C4-2B (cell line): ENCODE data around the gene MAP2.

Experiments used
- H3K27ac ChIP-seq: fragments of 450-650 bp; 2 replicates; pipeline ENCODE4 v1.5.1; 2017
- ZFX ChIP-seq: fragments of 450-650 bp; IDR thresholded peaks from 2 replicates; pipeline ENCODE4 v1.6.1; 2017
- TF ChIP-seq, protein P1 (sequence below): fragments of 450-650 bp; conservative IDR thresholded peaks from 2 replicates; pipeline ENCODE4 v1.5.1; 2017; ENCODE audit warnings: mild to moderate bottlenecking

Gene MAP2

DNA sequence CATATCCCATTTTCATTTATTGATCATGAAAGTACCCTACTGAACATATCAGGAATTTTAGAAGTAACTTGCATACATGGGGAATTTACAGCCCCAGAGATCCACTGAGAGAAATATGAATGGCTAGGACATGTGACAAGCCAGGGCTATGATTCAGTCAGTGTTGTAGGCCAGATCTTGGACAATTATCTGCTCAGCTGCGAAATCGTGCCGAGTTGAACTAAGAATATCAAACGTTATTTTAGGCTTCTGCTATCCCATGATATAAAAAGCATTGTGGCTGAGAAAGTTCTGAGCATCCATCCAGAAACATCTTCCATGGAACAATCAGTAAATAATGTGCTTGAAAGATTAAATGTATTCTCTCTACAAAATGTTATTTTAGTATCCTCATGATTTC is 262.1 kb downstream of the MAP2 start:
- TF ChIP-seq, protein P1, sequence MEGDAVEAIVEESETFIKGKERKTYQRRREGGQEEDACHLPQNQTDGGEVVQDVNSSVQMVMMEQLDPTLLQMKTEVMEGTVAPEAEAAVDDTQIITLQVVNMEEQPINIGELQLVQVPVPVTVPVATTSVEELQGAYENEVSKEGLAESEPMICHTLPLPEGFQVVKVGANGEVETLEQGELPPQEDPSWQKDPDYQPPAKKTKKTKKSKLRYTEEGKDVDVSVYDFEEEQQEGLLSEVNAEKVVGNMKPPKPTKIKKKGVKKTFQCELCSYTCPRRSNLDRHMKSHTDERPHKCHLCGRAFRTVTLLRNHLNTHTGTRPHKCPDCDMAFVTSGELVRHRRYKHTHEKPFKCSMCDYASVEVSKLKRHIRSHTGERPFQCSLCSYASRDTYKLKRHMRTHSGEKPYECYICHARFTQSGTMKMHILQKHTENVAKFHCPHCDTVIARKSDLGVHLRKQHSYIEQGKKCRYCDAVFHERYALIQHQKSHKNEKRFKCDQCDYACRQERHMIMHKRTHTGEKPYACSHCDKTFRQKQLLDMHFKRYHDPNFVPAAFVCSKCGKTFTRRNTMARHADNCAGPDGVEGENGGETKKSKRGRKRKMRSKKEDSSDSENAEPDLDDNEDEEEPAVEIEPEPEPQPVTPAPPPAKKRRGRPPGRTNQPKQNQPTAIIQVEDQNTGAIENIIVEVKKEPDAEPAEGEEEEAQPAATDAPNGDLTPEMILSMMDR = no peak
- no peak for TF ChIP-seq ZFX
- no peak overlapping the region for H3K27ac ChIP-seq

DNA sequence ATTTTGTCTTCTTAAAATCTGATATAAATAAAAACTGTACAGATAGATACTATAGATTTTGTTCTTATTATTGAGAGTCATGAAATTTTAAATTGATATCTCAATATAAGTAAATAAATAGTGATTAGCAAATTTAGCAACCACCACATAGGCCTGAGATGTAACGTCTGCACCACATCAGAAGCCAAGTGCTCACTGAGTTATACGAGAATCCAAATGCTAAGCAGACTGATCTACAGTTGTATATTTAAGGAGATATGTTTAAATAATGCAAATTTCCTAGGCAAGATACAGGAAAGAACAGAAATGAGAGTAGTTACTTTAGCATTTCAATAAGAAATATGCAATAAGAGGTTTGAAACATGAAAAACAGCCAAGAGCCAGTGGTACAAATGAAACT is 262.6 kb downstream of the MAP2 start:
- TF ChIP-seq ZFX = no peak
- TF ChIP-seq, protein P1 = no peak
- no peak overlapping the region for H3K27ac ChIP-seq

DNA sequence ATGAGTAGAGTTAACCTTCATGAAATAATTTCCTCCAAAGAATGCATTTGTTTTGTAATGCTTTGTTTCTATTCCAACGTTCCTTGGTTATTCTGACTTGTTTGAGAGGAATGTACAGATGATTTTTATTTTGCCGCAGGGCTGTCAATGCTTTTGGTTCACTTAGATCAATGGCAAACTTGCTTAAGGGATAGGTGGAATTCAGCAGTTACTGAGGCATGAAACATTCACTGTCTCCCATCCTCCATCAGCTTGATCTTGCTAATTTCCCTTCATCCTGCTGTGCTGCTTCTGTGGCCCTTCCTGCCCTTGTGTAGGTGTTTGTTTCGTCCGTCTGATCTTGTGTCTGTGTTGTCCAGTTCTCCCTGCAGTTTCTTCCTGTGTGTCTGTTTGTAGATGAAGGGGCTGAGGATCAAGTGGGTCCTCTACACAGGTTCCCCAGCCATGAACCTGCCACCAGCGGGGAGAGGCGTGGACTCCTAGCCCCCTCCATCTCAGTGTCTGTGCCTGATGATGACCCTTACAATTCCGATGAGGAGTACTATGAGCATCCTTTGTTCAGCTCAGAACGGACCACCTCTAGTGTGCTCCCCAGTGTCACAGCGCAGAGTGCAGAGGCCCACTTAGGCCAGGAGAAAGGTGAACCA is 263.6 kb downstream of the MAP2 start:
- H3K27ac ChIP-seq = no peak overlapping the region
- no peak for TF ChIP-seq ZFX
- TF ChIP-seq, protein P1 = no peak

DNA sequence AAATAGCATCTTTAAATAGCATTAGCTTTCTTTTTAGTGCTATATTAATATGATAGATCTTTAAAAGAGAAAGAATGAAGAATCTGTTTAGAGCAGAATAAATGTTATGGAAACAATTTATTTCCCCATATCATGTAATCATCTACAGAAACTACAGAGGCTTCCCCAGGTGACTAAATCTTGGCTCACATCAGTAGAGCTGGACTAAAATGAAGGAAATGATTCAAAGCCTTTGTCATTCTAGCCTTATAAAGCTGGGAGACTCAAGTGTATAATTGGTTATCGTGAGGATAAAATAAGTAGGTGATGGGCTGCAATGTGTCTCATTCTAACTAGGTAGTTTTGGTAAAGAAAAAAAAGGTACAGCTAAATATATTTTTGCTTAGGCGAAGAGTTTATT is 264.5 kb downstream of the MAP2 start:
- H3K27ac ChIP-seq = no peak overlapping the region
- no peak for TF ChIP-seq ZFX
- TF ChIP-seq, protein P1 = no peak

DNA sequence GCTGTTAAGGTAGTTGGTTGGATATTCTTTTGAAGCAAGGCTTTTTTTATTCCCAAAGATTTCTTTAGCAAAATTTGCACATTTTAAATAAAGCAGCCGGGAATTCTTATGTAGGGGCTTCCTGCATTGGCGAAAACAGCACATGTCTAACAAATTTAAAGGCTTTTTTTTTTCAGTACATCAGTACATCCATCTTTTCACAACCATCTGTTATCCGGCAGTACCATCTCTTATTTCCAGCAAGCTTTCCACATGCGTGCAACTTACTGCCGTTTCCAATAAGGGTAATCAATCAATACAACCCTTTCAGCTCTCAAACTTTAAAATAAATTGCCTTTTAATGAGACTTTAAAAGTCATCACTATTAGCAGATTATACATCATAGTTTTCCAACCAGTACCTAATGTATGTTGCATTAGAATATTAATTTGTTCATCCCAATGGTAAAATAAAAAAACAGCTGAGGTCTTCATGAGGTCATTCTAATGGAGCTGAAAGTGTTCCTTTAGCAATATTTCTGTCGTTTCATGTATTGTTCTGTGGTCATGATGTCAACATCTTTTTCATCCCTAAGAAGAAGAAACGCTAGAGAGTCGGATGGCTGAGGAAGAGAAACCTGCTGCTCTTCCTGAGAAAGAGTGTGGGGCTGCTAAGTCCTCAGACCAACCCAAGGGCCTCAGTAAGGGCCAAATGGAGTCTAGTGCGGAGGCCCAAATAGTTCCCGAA is 266.3 kb downstream of the MAP2 start:
- TF ChIP-seq, protein P1 = no peak
- no peak for TF ChIP-seq ZFX
- H3K27ac ChIP-seq = no peak overlapping the region

DNA sequence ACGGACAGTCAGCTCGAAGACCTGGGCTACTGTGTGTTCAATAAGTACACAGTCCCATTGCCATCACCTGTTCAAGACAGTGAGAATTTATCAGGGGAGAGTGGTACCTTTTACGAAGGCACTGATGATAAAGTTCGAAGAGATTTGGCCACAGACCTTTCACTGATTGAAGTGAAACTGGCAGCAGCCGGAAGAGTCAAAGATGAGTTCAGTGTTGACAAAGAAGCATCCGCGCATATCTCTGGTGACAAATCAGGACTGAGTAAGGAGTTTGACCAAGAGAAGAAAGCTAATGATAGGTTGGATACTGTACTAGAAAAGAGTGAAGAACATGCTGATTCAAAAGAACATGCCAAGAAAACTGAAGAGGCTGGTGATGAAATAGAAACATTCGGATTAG is 270.9 kb downstream of the MAP2 start:
- no peak overlapping the region for H3K27ac ChIP-seq
- no peak for TF ChIP-seq ZFX
- TF ChIP-seq, protein P1 = no peak
